Gastrocnemius medialis (tissue), 4 donors: ENCODE data around the gene LSAMP. TPM values are rescaled to one million over a fixed set of nuclear protein-coding genes. Genes with fewer than 3 reads are reported as not detected.

ENCODE experiments used
- ATAC-seq, 2 donors: fragments of 150-250 bp; one replicate each; pipeline ENCODE4 v1.9.1; 2016
- DNase-seq, 2 donors: peaks; one replicate each; pipeline ENCODE4 v3.0.0-alpha.2; 2019
- H3K27ac ChIP-seq, 4 donors: fragments of 200-600 bp; sonication (generic); 1 replicate in 1 of 4; 2 replicates in 3 of 4; pipeline ENCODE4 v1.5.1; 2016 to 2018; ENCODE audit warnings: mild to moderate bottlenecking in 2 of 4, moderate library complexity in 1 of 4
- H3K27me3 ChIP-seq, 3 donors: fragments of 200-600 bp; sonication (generic) in 2 of 3; 1 replicate in 1 of 3; 2 replicates in 2 of 3; pipeline versions ENCODE4 v1.5.1 to v1.6.0; 2016 to 2019; ENCODE audit warnings: mild to moderate bottlenecking in 1 of 3, moderate library complexity in 1 of 3
- H3K36me3 ChIP-seq, 2 donors: fragments of 200-600 bp; sonication (generic) in 1 of 2; one replicate each; pipeline ENCODE4 v1.5.1; 2017 to 2018
- H3K4me1 ChIP-seq, 2 donors: fragments of 200-600 bp; sonication (generic) in 1 of 2; one replicate each; pipeline ENCODE4 v1.5.1; 2016 to 2017; ENCODE audit warnings: mild to moderate bottlenecking in 2 of 2
- H3K4me3 ChIP-seq, 4 donors: fragments of 200-600 bp; sonication (generic) in 3 of 4; 1 replicate in 1 of 4; 2 replicates in 3 of 4; pipeline ENCODE4 v1.5.1; 2016 to 2019; ENCODE audit warnings: mild to moderate bottlenecking in 2 of 4
- H3K9me3 ChIP-seq, 3 donors: fragments of 200-600 bp; sonication (generic) in 2 of 3; 1 replicate in 1 of 3; 2 replicates in 2 of 3; pipeline ENCODE4 v1.5.1; 2016 to 2019
- CTCF ChIP-seq, 5 experiments: fragments of 450-650 bp in 3 of 5; fragments of 200-600 bp in 2 of 5; sonication (generic) in 2 of 5; IDR thresholded peaks in 4 of 5; conservative IDR thresholded peaks in 1 of 5; 1 replicate in 4 of 5; 2 replicates in 1 of 5; pipeline ENCODE4 v1.5.1; 2016 to 2019; ENCODE audit warnings: antibody characterized with exemption in 5 of 5, mild to moderate bottlenecking in 3 of 5, moderate library complexity in 3 of 5
- POLR2A ChIP-seq, 2 donors: fragments of 450-650 bp; IDR thresholded peaks; one replicate each; pipeline ENCODE4 v1.6.1; 2017; ENCODE audit warnings: antibody characterized with exemption in 2 of 2, mild to moderate bottlenecking in 2 of 2, moderate library complexity in 2 of 2
- in situ Hi-C, 4 donors: fragments of 200-750 bp; cut with MboI; loops; one replicate each; pipeline versions ENCODE4 v1.15.0 to v1.8.0; 2017; ENCODE audit warnings: low sequenced_read_pairs in 4 of 4
- intact Hi-C: fragments of 100-400 bp; cut with DNase I; formaldehyde crosslinking; loops from one replicate; pipeline ENCODE4 v1.15.1; 2023; ENCODE audit warnings: low total_unique reads
- total RNA-seq, 4 donors: library from RNA; depleted of rRNA; stranded (reverse); fragments of >200 nt; gene quantifications; one replicate each; pipeline versions ENCODE4 v1.1.0 to v1.2.3, GENCODE V29; 2016

LSAMP gene
- total RNA-seq, 4 donors from 2014 or later: 0.07 to 0.10 TPM; not detected in 2

- Histone ChIP-seq H3K27me3 (no peaks in the 10 kb centered on the region), H3K9me3 (no peaks in the 10 kb centered on the region), H3K4me1 (no peaks in the 10 kb centered on the region), H3K4me3 (no peak overlapping the region), H3K27ac (no peak overlapping the region), H3K36me3 (no peaks in the 10 kb centered on the region)
- no peak for TF ChIP-seq POLR2A (IDR thresholded peaks at IDR 0.05)
- no peak for TF ChIP-seq CTCF (IDR thresholded peaks at IDR 0.05 in 4 of 5, conservative IDR thresholded peaks at IDR 0.05 in 1 of 5)
- ATAC-seq (no peak), DNase-seq (no peak)
- in situ Hi-C loops (no loop called here), intact Hi-C loops (no loop called here)
Measured at GRCh38 chr3:115932807-115933206, 512.5 kb downstream of the LSAMP start.

- Histone ChIP-seq H3K27ac (no peak overlapping the region), H3K4me3 (no peak overlapping the region), H3K9me3 (no peaks in the 10 kb centered on the region), H3K4me1 (no peaks in the 10 kb centered on the region), H3K36me3 (no peaks in the 10 kb centered on the region), H3K27me3 (no peaks in the 10 kb centered on the region)
- in situ Hi-C loops: no loop called here
- no peak for DNase-seq
- TF ChIP-seq POLR2A (IDR thresholded peaks at IDR 0.05): no peak
- intact Hi-C loops: no loop called here
- no peak for ATAC-seq
Measured at GRCh38 chr3:115931581-115931980, 513.7 kb downstream of the LSAMP start.

- no peak for ATAC-seq
- intact Hi-C loops (no loop called here), in situ Hi-C loops (no loop called here)
Measured at GRCh38 chr3:115930922-115931321, 514.4 kb downstream of the LSAMP start.

GRCh38 chr3:115930168-115930567, 515.1 kb downstream of the LSAMP start:
- in situ Hi-C loops: no loop called here
- Histone ChIP-seq H3K27me3 (no peaks in the 10 kb centered on the region), H3K36me3 (no peaks in the 10 kb centered on the region), H3K27ac (no peak overlapping the region), H3K4me3 (no peak overlapping the region), H3K9me3 (no peaks in the 10 kb centered on the region), H3K4me1 (no peaks in the 10 kb centered on the region)
- TF ChIP-seq CTCF (IDR thresholded peaks at IDR 0.05 in 4 of 5, conservative IDR thresholded peaks at IDR 0.05 in 1 of 5): no peak
- no peak for TF ChIP-seq POLR2A (IDR thresholded peaks at IDR 0.05)
- ATAC-seq (no peak), DNase-seq (no peak)
- intact Hi-C loops: no loop called here

More at GRCh38 chr3:115930922-115931321, 514.4 kb downstream of the LSAMP start:
- no peaks in the 10 kb centered on the region for H3K36me3 ChIP-seq
- no peaks in the 10 kb centered on the region for H3K4me1 ChIP-seq
- no peak overlapping the region for H3K4me3 ChIP-seq
- H3K27ac ChIP-seq: no peak overlapping the region
- DNase-seq: no peak
- no peak for TF ChIP-seq POLR2A (IDR thresholded peaks at IDR 0.05)
- TF ChIP-seq CTCF (IDR thresholded peaks at IDR 0.05 in 4 of 5, conservative IDR thresholded peaks at IDR 0.05 in 1 of 5): no peak
- no peaks in the 10 kb centered on the region for H3K9me3 ChIP-seq
- H3K27me3 ChIP-seq: no peaks in the 10 kb centered on the region

- Histone ChIP-seq H3K9me3 (no peaks in the 10 kb centered on the region), H3K36me3 (no peaks in the 10 kb centered on the region), H3K27ac (no peak overlapping the region), H3K4me3 (no peak overlapping the region), H3K4me1 (no peaks in the 10 kb centered on the region), H3K27me3 (no peaks in the 10 kb centered on the region)
- DNase-seq (no peak), ATAC-seq (no peak)
- in situ Hi-C loops (no loop called here), intact Hi-C loops (no loop called here)
- no peak for TF ChIP-seq CTCF (IDR thresholded peaks at IDR 0.05 in 4 of 5, conservative IDR thresholded peaks at IDR 0.05 in 1 of 5)
- TF ChIP-seq POLR2A (IDR thresholded peaks at IDR 0.05): no peak
Measured at GRCh38 chr3:115928376-115928775, 516.9 kb downstream of the LSAMP start.
